ENCODE data around the gene MYH8.

The MYH8 gene

DNA sequence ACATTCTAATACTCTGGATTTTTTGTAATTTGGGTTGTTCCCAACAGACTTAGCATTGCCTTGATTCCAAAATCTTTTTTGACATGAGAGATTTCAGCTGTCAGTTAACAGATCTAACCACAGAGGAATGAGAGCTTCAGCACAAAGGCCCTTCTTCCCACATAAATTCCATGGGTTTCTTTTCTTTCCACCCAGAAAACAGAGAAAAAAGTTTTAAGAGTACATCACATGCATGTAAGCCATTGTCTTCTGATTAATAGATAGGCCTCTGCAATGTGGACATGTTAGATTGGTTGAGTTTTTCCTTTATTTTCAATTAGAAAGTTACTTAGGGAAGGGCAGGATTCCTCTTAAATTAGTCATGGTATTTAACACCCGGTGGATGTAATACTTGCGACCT, 939 bp downstream of the MYH8 start:
- Histone ChIP-seq H3K27ac (ENCODE audit: low read length) (no peak overlapping the region), H3K4me2 (ENCODE audit: insufficient read depth, low read length) (no peak overlapping the region), H2AFZ (ENCODE audit: low read depth, low read length) (no peak overlapping the region)

DNA sequence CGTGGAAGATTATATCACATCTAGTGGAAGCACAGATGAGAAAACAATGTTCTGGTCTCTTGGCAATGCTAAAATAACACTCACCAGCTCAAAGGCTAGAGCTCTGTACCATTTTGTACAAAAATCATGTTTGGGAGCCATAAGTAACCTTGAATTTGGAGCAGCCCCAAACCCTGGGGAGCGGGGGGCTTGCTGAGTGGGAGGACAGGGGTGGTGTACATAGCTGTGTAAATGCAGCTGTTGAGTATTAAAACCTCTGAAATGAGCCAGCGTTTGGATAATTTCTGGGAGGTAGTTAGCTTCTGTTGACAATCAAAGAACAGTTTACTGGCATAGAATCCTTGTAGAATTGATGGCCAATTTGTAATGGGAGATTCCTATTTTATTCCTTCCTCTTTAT, 4.3 kb downstream of the MYH8 start:
- ATAC-seq (ENCODE audit: insufficient read depth, low read depth) (no peak), DNase-seq (no peak)
- Histone ChIP-seq H3K79me2 (ENCODE audit: insufficient read depth, low read length) (no peaks in the 10 kb centered on the region), H3K36me3 (ENCODE audit: insufficient read depth, low read length) (no peaks in the 10 kb centered on the region), H3K27ac (ENCODE audit: low read length) (no peak overlapping the region), H3K27me3 (ENCODE audit: insufficient read depth, low read length, poor library complexity) (peaks cover 22% of the 10 kb centered on the region), H3K9ac (ENCODE audit: low read depth, low read length) (no peak overlapping the region), H3K4me1 (ENCODE audit: insufficient read depth, low read length) (no peaks in the 10 kb centered on the region), H2AFZ (ENCODE audit: low read depth, low read length) (no peak overlapping the region), H3K9me3 (ENCODE audit: insufficient read depth, low read length, severe bottlenecking) (no peaks in the 10 kb centered on the region), H3K4me2 (ENCODE audit: insufficient read depth, low read length) (no peak overlapping the region), H4K20me1 (ENCODE audit: insufficient read depth, low read length) (no peaks in the 10 kb centered on the region), H3K4me3 (ENCODE audit: low read depth in 1 of 2, low read length in 2 of 2) (no peak overlapping the region)
- TF ChIP-seq EZH2 (IDR thresholded peaks at IDR 0.05; ENCODE audit: borderline replicate concordance, low read depth, low read length, severe bottlenecking): no peak
- TF ChIP-seq, protein P1, sequence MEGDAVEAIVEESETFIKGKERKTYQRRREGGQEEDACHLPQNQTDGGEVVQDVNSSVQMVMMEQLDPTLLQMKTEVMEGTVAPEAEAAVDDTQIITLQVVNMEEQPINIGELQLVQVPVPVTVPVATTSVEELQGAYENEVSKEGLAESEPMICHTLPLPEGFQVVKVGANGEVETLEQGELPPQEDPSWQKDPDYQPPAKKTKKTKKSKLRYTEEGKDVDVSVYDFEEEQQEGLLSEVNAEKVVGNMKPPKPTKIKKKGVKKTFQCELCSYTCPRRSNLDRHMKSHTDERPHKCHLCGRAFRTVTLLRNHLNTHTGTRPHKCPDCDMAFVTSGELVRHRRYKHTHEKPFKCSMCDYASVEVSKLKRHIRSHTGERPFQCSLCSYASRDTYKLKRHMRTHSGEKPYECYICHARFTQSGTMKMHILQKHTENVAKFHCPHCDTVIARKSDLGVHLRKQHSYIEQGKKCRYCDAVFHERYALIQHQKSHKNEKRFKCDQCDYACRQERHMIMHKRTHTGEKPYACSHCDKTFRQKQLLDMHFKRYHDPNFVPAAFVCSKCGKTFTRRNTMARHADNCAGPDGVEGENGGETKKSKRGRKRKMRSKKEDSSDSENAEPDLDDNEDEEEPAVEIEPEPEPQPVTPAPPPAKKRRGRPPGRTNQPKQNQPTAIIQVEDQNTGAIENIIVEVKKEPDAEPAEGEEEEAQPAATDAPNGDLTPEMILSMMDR (IDR thresholded peaks at IDR 0.05; ENCODE audit: borderline replicate concordance, extremely low read depth, low read length, poor library complexity, severe bottlenecking): no peak

More for the DNA sequence above, 939 bp downstream of the MYH8 start:
- DNase-seq (no peak), ATAC-seq (ENCODE audit: insufficient read depth, low read depth) (no peak)
- Histone ChIP-seq H3K9ac (ENCODE audit: low read depth, low read length) (no peak overlapping the region), H3K4me3 (ENCODE audit: low read depth in 1 of 2, low read length in 2 of 2) (no peak overlapping the region), H4K20me1 (ENCODE audit: insufficient read depth, low read length) (no peaks in the 10 kb centered on the region), H3K4me1 (ENCODE audit: insufficient read depth, low read length) (no peaks in the 10 kb centered on the region), H3K79me2 (ENCODE audit: insufficient read depth, low read length) (no peaks in the 10 kb centered on the region), H3K36me3 (ENCODE audit: insufficient read depth, low read length) (no peaks in the 10 kb centered on the region), H3K9me3 (ENCODE audit: insufficient read depth, low read length, severe bottlenecking) (no peaks in the 10 kb centered on the region), H3K27me3 (ENCODE audit: insufficient read depth, low read length, poor library complexity) (peaks cover 30% of the 10 kb centered on the region)
- TF ChIP-seq EZH2 (IDR thresholded peaks at IDR 0.05; ENCODE audit: borderline replicate concordance, low read depth, low read length, severe bottlenecking): no peak
- TF ChIP-seq, protein P1 (IDR thresholded peaks at IDR 0.05; ENCODE audit: borderline replicate concordance, extremely low read depth, low read length, poor library complexity, severe bottlenecking): no peak

DNA sequence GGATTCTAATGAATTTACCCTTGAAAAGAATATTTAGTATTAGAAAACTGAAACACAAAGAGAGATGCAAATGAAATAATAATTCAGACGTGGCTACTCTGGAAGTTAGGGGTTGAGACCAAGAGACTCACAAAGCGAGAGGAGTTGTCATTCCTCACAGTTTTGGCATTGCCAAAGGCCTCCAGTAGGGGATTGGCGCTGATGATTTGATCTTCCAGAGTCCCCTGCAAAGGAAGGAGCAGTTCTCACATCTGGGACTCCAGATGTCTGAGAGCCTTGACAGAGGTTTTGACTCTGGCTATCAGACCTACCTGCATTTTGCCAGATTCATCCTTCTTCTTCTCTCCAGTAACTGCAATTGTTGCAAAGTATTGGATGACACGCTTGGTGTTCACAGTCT, 6.6 kb downstream of the MYH8 start:
- ATAC-seq (ENCODE audit: insufficient read depth, low read depth): no peak
- Histone ChIP-seq H3K9ac (ENCODE audit: low read depth, low read length) (no peak overlapping the region), H3K4me2 (ENCODE audit: insufficient read depth, low read length) (no peak overlapping the region), H2AFZ (ENCODE audit: low read depth, low read length) (no peak overlapping the region), H4K20me1 (ENCODE audit: insufficient read depth, low read length) (no peaks in the 10 kb centered on the region), H3K36me3 (ENCODE audit: insufficient read depth, low read length) (no peaks in the 10 kb centered on the region), H3K4me1 (ENCODE audit: insufficient read depth, low read length) (no peaks in the 10 kb centered on the region), H3K9me3 (ENCODE audit: insufficient read depth, low read length, severe bottlenecking) (no peaks in the 10 kb centered on the region), H3K79me2 (ENCODE audit: insufficient read depth, low read length) (no peaks in the 10 kb centered on the region), H3K27ac (ENCODE audit: low read length) (no peak overlapping the region), H3K4me3 (ENCODE audit: low read depth in 1 of 2, low read length in 2 of 2) (no peak overlapping the region), H3K27me3 (ENCODE audit: insufficient read depth, low read length, poor library complexity) (peaks cover 16% of the 10 kb centered on the region)
- no peak for DNase-seq
- no peak for TF ChIP-seq EZH2 (IDR thresholded peaks at IDR 0.05; ENCODE audit: borderline replicate concordance, low read depth, low read length, severe bottlenecking)
- TF ChIP-seq, protein P1 (IDR thresholded peaks at IDR 0.05; ENCODE audit: borderline replicate concordance, extremely low read depth, low read length, poor library complexity, severe bottlenecking): no peak

DNA sequence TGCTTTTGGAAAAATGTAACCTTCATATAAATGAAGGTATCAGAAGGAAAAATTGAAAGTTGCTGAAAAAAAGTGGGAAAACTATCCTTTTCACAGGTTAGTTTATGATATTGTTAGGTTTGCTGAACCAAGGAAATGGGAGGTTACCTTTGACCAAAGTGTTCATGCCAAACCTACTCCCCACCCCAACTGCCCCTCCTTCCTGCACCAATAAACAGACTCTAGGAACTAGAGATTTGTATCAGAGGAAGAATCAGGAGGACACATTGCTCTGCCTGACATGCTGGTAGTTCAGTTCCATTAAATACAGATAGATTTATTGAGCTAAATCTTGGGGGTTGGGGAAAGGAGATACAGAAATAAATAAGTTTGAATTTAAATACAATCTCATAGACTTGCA, 18.2 kb downstream of the MYH8 start:
- TF ChIP-seq, protein P1 (IDR thresholded peaks at IDR 0.05; ENCODE audit: borderline replicate concordance, extremely low read depth, low read length, poor library complexity, severe bottlenecking): no peak
- no peak for TF ChIP-seq EZH2 (IDR thresholded peaks at IDR 0.05; ENCODE audit: borderline replicate concordance, low read depth, low read length, severe bottlenecking)
- ATAC-seq (ENCODE audit: insufficient read depth, low read depth) (no peak), DNase-seq (no peak)

More for the DNA sequence above, 18.2 kb downstream of the MYH8 start:
- Histone ChIP-seq H3K4me3 (ENCODE audit: low read depth in 1 of 2, low read length in 2 of 2) (no peak overlapping the region), H2AFZ (ENCODE audit: low read depth, low read length) (no peak overlapping the region), H3K79me2 (ENCODE audit: insufficient read depth, low read length) (no peaks in the 10 kb centered on the region), H3K4me2 (ENCODE audit: insufficient read depth, low read length) (no peak overlapping the region), H3K27ac (ENCODE audit: low read length) (no peak overlapping the region), H3K27me3 (ENCODE audit: insufficient read depth, low read length, poor library complexity) (peaks cover 14% of the 10 kb centered on the region), H3K36me3 (ENCODE audit: insufficient read depth, low read length) (no peaks in the 10 kb centered on the region), H4K20me1 (ENCODE audit: insufficient read depth, low read length) (no peaks in the 10 kb centered on the region), H3K4me1 (ENCODE audit: insufficient read depth, low read length) (no peaks in the 10 kb centered on the region), H3K9ac (ENCODE audit: low read depth, low read length) (no peak overlapping the region), H3K9me3 (ENCODE audit: insufficient read depth, low read length, severe bottlenecking) (no peaks in the 10 kb centered on the region)
